OCI-LY7 (cell line): ENCODE data around the gene ACOXL.

Experiments used
- EZH2phosphoT487 ChIP-seq: fragments of 200-600 bp; sonication (generic); IDR thresholded peaks from 2 replicates; pipeline ENCODE4 v1.6.1; 2018; ENCODE audit warnings: low read depth, borderline replicate concordance, mild to moderate bottlenecking, mixed run types, antibody characterized with exemption, low read length, moderate library complexity, mixed read lengths
- TF ChIP-seq, protein P1 (sequence below): fragments of 200-600 bp; sonication (generic); conservative IDR thresholded peaks from 2 replicates; pipeline ENCODE4 v1.5.1; 2014; ENCODE audit warnings: mild to moderate bottlenecking, antibody characterized with exemption, low read length, moderate library complexity, mixed read lengths

DNA sequence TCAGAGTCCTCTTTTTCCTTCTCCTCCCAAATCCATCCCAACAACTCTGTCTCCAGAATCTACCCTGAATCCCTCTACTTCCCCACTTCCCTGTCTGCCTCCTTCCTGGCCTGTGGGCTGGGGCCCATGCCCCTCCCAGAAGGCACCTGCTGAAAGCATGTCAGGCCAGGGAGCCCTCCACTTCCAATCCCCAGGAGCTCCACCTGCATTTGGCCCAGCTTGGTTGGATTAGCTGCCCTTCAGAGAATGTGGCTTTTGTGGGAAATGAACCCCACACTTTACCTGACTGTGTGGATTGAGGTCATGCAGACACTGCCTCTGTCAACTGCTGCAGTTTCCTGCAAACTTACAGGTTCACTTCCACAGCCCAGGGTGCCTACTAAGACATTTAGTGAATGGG, 58.5 kb downstream of the ACOXL start:
- TF ChIP-seq, protein P1, sequence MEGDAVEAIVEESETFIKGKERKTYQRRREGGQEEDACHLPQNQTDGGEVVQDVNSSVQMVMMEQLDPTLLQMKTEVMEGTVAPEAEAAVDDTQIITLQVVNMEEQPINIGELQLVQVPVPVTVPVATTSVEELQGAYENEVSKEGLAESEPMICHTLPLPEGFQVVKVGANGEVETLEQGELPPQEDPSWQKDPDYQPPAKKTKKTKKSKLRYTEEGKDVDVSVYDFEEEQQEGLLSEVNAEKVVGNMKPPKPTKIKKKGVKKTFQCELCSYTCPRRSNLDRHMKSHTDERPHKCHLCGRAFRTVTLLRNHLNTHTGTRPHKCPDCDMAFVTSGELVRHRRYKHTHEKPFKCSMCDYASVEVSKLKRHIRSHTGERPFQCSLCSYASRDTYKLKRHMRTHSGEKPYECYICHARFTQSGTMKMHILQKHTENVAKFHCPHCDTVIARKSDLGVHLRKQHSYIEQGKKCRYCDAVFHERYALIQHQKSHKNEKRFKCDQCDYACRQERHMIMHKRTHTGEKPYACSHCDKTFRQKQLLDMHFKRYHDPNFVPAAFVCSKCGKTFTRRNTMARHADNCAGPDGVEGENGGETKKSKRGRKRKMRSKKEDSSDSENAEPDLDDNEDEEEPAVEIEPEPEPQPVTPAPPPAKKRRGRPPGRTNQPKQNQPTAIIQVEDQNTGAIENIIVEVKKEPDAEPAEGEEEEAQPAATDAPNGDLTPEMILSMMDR, result no peak
- TF ChIP-seq EZH2phosphoT487, result no peak
